ENCODE data around the gene DLGAP5. TPM values are rescaled to one million over a fixed set of nuclear protein-coding genes. Genes with fewer than 3 reads are reported as not detected.

The DLGAP5 gene
- total RNA-seq, 1 experiment from 2014 or later = 72.8 TPM

DNA sequence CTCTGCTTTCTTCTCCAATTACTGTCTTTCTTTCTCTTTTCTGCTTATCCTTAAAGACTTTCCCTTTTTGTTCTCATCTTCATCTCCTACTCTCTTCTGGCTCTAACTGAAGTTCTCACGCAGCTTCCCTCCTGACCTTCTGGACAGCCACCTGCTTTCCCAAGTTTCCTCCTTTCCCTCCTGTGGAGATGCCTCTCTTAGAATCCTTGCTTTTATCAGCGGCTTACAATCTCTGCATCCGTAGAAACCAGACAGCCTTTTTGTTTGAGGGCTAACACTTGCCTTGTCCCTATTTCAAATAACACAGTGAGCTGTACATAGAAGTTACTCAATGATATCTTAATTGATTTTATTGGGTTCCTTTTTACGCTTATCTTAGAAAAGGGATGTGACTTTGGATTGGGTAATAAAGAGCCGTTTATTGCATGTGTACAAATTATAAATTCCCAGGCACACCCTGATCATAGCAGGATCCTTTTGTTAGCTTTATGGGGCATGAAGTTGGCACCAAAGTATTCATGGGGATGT, 64.4 kb downstream of the DLGAP5 start (continued):
- TF ChIP-seq ZNF274 (IDR thresholded peaks at IDR 0.05; ENCODE audit: low read depth, low read length) (no peak), YY1 (IDR thresholded peaks at IDR 0.05; ENCODE audit: extremely low read depth, insufficient replicate concordance, low read depth, low read length) (no peak), CBX3 (IDR thresholded peaks at IDR 0.05; ENCODE audit: low read depth) (no peak)

DNA sequence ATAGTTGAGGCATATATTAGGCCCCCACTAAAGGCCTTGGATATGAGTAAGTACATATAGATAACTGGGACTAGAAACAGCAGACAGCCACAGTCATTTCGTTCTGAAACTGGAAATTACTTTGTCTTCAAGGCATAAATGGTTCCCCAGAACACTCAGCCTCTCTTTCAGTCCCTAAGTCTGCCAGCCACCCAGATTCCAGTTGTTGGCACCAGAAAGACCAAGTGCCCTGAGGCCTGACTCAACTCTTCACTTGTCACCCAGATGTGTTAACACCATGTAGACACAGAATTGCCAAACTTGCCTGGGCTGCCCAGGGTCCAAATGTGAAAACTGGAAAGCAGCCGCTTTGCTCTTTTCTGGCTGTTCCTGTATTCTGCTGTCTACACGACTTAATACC, 65.4 kb downstream of the DLGAP5 start:
- H3K4me3 ChIP-seq (replicated peaks in 1 of 2; ENCODE audit: low read depth in 1 of 2, low read length in 2 of 2) = no peak overlapping the region
- peaks cover 13% of the 10 kb centered on the region for H3K79me2 ChIP-seq (ENCODE audit: insufficient read depth, low read length)
- H3K27ac ChIP-seq (ENCODE audit: low read depth, low read length) = no peak overlapping the region
- H3K9ac ChIP-seq (ENCODE audit: low read length) = no peak overlapping the region
- H3K4me2 ChIP-seq (ENCODE audit: low read length) = no peak overlapping the region
- TF ChIP-seq CBX3 (IDR thresholded peaks at IDR 0.05; ENCODE audit: low read depth) (no peak), FOSL1 (IDR thresholded peaks at IDR 0.05; ENCODE audit: low read depth) (no peak), TCF7L2 (IDR thresholded peaks at IDR 0.05; ENCODE audit: borderline replicate concordance, extremely low read depth, insufficient read depth, insufficient read length) (no peak), POLR2A (IDR thresholded peaks at IDR 0.05; ENCODE audit: borderline replicate concordance, extremely low read depth, insufficient read depth, insufficient read length) (no peak), ZFX (IDR thresholded peaks at IDR 0.05) (no peak), POLR2AphosphoS5 (IDR thresholded peaks at IDR 0.05; ENCODE audit: low read depth, low read length) (no peak), EZH2 (IDR thresholded peaks at IDR 0.05) (no peak), CTCF (IDR thresholded peaks at IDR 0.05 in 2 of 3, conservative IDR thresholded peaks at IDR 0.05 in 1 of 3; ENCODE audit: borderline replicate concordance in 1 of 3, insufficient read depth in 1 of 3, low read depth in 2 of 3, low read length in 2 of 3) (no peak), SRF (IDR thresholded peaks at IDR 0.05; ENCODE audit: low read depth) (no peak), RAD21 (IDR thresholded peaks at IDR 0.05; ENCODE audit: low read depth) (no peak)
- no peak for ATAC-seq
- POLR2A ChIA-PET = no interaction called here
- no peaks in the 10 kb centered on the region for H3K9me2 ChIP-seq (ENCODE audit: insufficient read depth)
- intact Hi-C loops (cut with micrococcal nuclease) = no loop called here
- CTCF ChIA-PET = no interaction called here
- BruUV-seq (replicated peaks) = no TSS peak
- RAD21 ChIA-PET (ENCODE audit: low non-redundant PET in 1 of 2, low total read pairs in 2 of 2, uncharacterized antibody in 2 of 2, unreplicated experiment in 2 of 2) = no interaction called here
- H3K4me1 ChIP-seq (ENCODE audit: control insufficient read depth in 1 of 2, insufficient read depth in 2 of 2, low read length in 2 of 2) = peaks cover 37 to 62% of the 10 kb centered on the region in 2 experiments
- no peaks in the 10 kb centered on the region for H3K27me3 ChIP-seq (ENCODE audit: insufficient read depth, low read length)
- no peaks in the 10 kb centered on the region for H3K36me3 ChIP-seq (ENCODE audit: control insufficient read depth in 1 of 2, insufficient read depth in 2 of 2, low read length in 2 of 2)
- no peak for DNase-seq (ENCODE audit: low read depth, low spot score)
- H3K9me3 ChIP-seq (ENCODE audit: control insufficient read depth in 1 of 2, insufficient read depth in 1 of 2, low read depth in 1 of 2, low read length in 2 of 2) = no peaks in the 10 kb centered on the region
- H2AFZ ChIP-seq (ENCODE audit: low read depth, low read length, poor library complexity, severe bottlenecking) = no peak overlapping the region
- no peaks in the 10 kb centered on the region for H4K20me1 ChIP-seq (ENCODE audit: insufficient read depth)
